AG09319 (cell line): ENCODE data around the gene POU5F1.

Source experiments
- DNase-seq: peaks from one replicate; pipeline ENCODE4 v3.0.0-alpha.2; 2010; ENCODE audit warnings: low read depth; ENCODE audit errors: extremely low read depth
- CTCF ChIP-seq: IDR thresholded peaks from 2 replicates; pipeline ENCODE4 v1.5.1; 2011; ENCODE audit warnings: low read depth, mild to moderate bottlenecking, inconsistent platforms, low read length, moderate library complexity

Gene POU5F1

DNA sequence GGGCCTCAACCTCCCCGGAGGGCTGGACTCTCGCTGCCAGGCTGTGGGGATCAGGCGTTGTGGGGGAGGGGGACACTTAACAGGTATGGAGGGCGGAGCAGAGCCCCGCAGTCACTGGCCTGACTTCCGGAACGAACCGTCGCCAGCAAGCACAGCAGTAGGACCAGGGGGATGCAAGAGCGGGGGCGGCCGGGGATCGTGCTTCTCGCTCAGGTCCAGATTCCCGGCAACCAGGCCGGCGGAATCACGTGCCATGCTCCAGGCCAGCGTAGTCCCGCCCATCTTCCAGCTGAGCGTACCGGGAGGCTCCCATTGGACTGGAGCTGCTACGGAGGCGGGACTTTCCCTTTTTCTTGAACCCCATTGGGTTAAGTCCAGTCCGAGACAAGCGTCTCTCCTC, 10.0 kb upstream of the POU5F1 start:
- peak; percentile 24 for DNase-seq
- TF ChIP-seq CTCF: no peak

DNA sequence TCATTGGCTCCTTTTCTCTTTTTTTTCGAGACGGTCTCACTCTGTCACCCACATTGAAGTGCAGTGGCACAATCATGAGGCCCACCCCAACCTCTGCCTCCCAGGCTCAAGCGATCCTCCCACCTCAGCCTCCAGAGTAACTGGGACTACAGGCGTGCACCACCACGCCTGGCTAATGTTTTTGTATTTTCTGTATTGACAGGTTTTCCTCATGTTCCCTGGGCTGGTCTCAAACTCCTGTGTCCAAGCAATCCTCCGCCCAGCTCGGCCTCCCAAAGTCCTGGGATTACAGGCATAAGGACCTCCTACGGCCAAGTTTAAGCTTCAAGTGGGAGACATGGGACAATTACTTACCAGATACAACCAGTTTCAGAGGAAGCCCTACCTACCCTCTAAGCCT, 9.4 kb upstream of the POU5F1 start:
- no peak for TF ChIP-seq CTCF
- no peak for DNase-seq

- TF ChIP-seq CTCF: no peak
- no peak for DNase-seq
Observed at GRCh38 chr6:31179042-31179386, 8.5 kb upstream of the POU5F1 start.

DNA sequence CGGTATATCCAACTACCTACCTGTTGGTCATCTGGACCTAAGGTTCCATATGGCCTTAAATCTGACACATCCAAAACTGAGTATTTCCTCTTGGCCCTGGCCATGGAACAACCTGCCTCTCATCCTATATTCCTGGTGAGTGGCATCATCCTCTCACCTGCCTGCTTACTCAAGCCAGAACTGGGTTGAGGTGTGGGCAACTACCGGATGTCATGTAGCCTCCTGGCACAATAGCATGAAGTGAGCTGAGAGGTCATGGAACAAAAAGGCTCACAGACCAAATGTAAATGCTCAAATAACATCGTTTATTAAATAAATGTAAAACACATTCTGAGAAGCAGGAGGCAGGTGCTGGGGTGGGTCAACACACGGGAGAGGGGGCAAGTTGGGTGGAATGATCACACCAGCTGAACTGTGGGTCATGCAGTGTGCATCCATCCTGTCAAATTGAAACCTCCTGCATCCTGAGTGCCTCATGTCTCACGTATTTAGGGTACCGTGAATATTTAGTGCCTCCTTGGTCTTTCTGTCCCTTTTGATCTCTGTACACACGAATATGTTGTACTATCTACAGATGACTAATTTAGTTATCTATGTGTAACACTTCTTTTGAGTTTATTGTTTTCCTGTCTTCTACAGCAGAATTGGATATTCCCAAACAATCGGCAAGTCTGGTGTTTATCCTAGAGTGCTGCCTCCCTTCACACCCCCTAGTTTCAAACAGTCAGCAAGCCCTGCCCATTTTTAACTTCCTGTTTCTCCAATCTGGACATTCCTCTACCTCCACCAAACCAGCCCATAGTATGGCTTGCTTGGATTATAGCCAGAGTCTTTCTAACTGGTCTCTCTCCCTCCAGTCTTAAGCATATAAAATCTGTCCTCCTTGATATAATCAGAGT, 7.9 kb upstream of the POU5F1 start:
- no peak for TF ChIP-seq CTCF
- DNase-seq: no peak

DNA sequence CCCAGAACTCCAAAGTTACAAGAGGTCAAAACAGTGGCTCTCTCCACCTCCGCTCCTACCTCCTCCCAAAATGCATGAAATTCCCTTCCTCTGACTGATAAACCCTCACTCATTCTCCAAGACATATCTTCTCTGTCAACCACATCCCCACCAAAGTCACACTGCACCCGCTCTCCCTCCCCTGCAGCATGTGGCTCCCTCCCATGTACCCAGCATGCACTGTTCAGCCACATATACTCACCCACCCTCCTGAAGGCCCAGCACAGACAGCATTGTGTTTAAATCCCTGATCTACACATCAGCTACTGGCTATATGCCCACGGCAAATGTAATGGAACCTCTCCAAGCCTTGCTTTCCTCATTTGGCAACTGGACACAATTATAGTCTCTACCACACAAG, 5.5 kb upstream of the POU5F1 start:
- no peak for DNase-seq

DNA sequence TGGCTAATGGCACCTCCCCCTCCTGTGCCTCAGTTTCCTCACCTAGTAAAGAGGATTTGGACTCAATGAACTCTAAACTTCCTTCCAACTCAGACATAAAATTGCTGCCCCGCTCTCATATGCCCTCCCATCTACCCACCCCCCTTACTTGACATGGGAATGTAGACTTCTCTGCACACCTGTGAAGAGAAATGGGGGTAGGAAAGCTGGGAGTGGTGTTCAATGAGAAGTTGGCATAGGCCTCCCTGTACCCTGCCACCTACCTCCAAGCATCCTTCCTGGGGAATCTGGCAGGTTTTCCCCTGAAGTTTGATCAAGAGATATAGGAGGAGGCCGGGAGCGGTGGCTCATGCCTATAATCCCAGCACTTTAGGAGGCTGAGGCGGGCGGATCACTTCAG, 3.9 kb upstream of the POU5F1 start:
- no peak for TF ChIP-seq CTCF

More for the DNA sequence above, 5.5 kb upstream of the POU5F1 start:
- no peak for TF ChIP-seq CTCF

GRCh38 chr6:31173406-31173805, 2.9 kb upstream of the POU5F1 start:
- no peak for DNase-seq
- TF ChIP-seq CTCF: no peak

More for the DNA sequence above, 3.9 kb upstream of the POU5F1 start:
- no peak for DNase-seq
